ENCODE results near the gene BBLN.

Gene BBLN

GRCh38 chr9:128143525-128144238 lies 16.4 kb upstream of the BBLN start:
- Histone ChIP-seq H3K27me3 (ENCODE audit: insufficient read depth, low read length) (no peaks in the 10 kb centered on the region; the same call in none of the 2 replicates), H2AFZ (ENCODE audit: low read length) (no peak overlapping the region), H3K9me3 (ENCODE audit: low read length) (no peaks in the 10 kb centered on the region), H3K4me1 (ENCODE audit: insufficient read depth, low read length, severe bottlenecking) (no peaks in the 10 kb centered on the region), H3K36me3 (ENCODE audit: insufficient read depth, low read length) (no peaks in the 10 kb centered on the region), H3K9me2 (ENCODE audit: low read depth, low read length) (no peaks in the 10 kb centered on the region), H3F3A (ENCODE audit: insufficient read depth, low read length) (no peaks in the 10 kb centered on the region), H3K9ac (ENCODE audit: low read length) (no peak overlapping the region), H3K4me2 (ENCODE audit: low read length) (no peak overlapping the region), H3K79me2 (ENCODE audit: insufficient read depth, low read length) (no peaks in the 10 kb centered on the region), H3K4me3 (ENCODE audit: low read depth, low read length, poor library complexity, severe bottlenecking) (no peak overlapping the region), H4K20me1 (ENCODE audit: insufficient read depth, low read length) (no peaks in the 10 kb centered on the region), H3K27ac (ENCODE audit: low read depth, low read length, poor library complexity, severe bottlenecking) (no peak overlapping the region)
- no peak for TF ChIP-seq EZH2 (IDR thresholded peaks at IDR 0.05; ENCODE audit: borderline replicate concordance, low read length)
- TF ChIP-seq, protein P1, sequence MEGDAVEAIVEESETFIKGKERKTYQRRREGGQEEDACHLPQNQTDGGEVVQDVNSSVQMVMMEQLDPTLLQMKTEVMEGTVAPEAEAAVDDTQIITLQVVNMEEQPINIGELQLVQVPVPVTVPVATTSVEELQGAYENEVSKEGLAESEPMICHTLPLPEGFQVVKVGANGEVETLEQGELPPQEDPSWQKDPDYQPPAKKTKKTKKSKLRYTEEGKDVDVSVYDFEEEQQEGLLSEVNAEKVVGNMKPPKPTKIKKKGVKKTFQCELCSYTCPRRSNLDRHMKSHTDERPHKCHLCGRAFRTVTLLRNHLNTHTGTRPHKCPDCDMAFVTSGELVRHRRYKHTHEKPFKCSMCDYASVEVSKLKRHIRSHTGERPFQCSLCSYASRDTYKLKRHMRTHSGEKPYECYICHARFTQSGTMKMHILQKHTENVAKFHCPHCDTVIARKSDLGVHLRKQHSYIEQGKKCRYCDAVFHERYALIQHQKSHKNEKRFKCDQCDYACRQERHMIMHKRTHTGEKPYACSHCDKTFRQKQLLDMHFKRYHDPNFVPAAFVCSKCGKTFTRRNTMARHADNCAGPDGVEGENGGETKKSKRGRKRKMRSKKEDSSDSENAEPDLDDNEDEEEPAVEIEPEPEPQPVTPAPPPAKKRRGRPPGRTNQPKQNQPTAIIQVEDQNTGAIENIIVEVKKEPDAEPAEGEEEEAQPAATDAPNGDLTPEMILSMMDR (IDR thresholded peaks at IDR 0.05; ENCODE audit: low read length), result no peak

- no peak overlapping the region for H3K27ac ChIP-seq (ENCODE audit: low read depth, low read length, poor library complexity, severe bottlenecking)
These were observed 15.6 kb upstream of the BBLN start for GRCh38 chr9:128144239-128145181.

GRCh38 chr9:128145536-128145935 lies 14.5 kb upstream of the BBLN start:
- Histone ChIP-seq H3K27me3 (ENCODE audit: insufficient read depth, low read length) (no peaks in the 10 kb centered on the region; the same call in none of the 2 replicates), H3K4me1 (ENCODE audit: insufficient read depth, low read length, severe bottlenecking) (no peaks in the 10 kb centered on the region), H3K9me2 (ENCODE audit: low read depth, low read length) (no peaks in the 10 kb centered on the region), H3K4me3 (ENCODE audit: low read depth, low read length, poor library complexity, severe bottlenecking) (no peak overlapping the region), H3K9ac (ENCODE audit: low read length) (no peak overlapping the region), H3K4me2 (ENCODE audit: low read length) (no peak overlapping the region), H3K9me3 (ENCODE audit: low read length) (no peaks in the 10 kb centered on the region), H3K27ac (ENCODE audit: low read depth, low read length, poor library complexity, severe bottlenecking) (no peak overlapping the region), H3F3A (ENCODE audit: insufficient read depth, low read length) (no peaks in the 10 kb centered on the region), H3K79me2 (ENCODE audit: insufficient read depth, low read length) (no peaks in the 10 kb centered on the region), H2AFZ (ENCODE audit: low read length) (no peak overlapping the region), H3K36me3 (ENCODE audit: insufficient read depth, low read length) (no peaks in the 10 kb centered on the region), H4K20me1 (ENCODE audit: insufficient read depth, low read length) (no peaks in the 10 kb centered on the region)
- no peak for TF ChIP-seq EZH2 (IDR thresholded peaks at IDR 0.05; ENCODE audit: borderline replicate concordance, low read length)
- TF ChIP-seq, protein P1 (IDR thresholded peaks at IDR 0.05; ENCODE audit: low read length), result no peak

More at GRCh38 chr9:128144239-128145181, 15.6 kb upstream of the BBLN start:
- H4K20me1 ChIP-seq (ENCODE audit: insufficient read depth, low read length), result no peaks in the 10 kb centered on the region
- H3K9me3 ChIP-seq (ENCODE audit: low read length), result no peaks in the 10 kb centered on the region
- TF ChIP-seq, protein P1 (IDR thresholded peaks at IDR 0.05; ENCODE audit: low read length), result no peak
- TF ChIP-seq EZH2 (IDR thresholded peaks at IDR 0.05; ENCODE audit: borderline replicate concordance, low read length), result no peak
- H3K9ac ChIP-seq (ENCODE audit: low read length), result no peak overlapping the region
- H3K27me3 ChIP-seq (ENCODE audit: insufficient read depth, low read length), result no peaks in the 10 kb centered on the region; the same call in none of the 2 replicates
- no peak overlapping the region for H2AFZ ChIP-seq (ENCODE audit: low read length)
- H3K9me2 ChIP-seq (ENCODE audit: low read depth, low read length), result no peaks in the 10 kb centered on the region
- no peaks in the 10 kb centered on the region for H3K4me1 ChIP-seq (ENCODE audit: insufficient read depth, low read length, severe bottlenecking)
- H3F3A ChIP-seq (ENCODE audit: insufficient read depth, low read length), result no peaks in the 10 kb centered on the region
- H3K79me2 ChIP-seq (ENCODE audit: insufficient read depth, low read length), result no peaks in the 10 kb centered on the region
- no peak overlapping the region for H3K4me3 ChIP-seq (ENCODE audit: low read depth, low read length, poor library complexity, severe bottlenecking)
- H3K4me2 ChIP-seq (ENCODE audit: low read length), result no peak overlapping the region
- no peaks in the 10 kb centered on the region for H3K36me3 ChIP-seq (ENCODE audit: insufficient read depth, low read length)

All from OCI-LY1 (cell line).